ENCODE measurements around the gene STYK1. TPM values are rescaled to one million over a fixed set of nuclear protein-coding genes. Genes with fewer than 3 reads are reported as not detected.

The STYK1 gene
- total and polyA plus RNA-seq, 10 of the 15 experiments (the other 5 are each of a cell fraction or from before 2014, with no cell fraction given), result 0.62 to 1.2 (median 0.82) TPM; not detected in 1

DNA sequence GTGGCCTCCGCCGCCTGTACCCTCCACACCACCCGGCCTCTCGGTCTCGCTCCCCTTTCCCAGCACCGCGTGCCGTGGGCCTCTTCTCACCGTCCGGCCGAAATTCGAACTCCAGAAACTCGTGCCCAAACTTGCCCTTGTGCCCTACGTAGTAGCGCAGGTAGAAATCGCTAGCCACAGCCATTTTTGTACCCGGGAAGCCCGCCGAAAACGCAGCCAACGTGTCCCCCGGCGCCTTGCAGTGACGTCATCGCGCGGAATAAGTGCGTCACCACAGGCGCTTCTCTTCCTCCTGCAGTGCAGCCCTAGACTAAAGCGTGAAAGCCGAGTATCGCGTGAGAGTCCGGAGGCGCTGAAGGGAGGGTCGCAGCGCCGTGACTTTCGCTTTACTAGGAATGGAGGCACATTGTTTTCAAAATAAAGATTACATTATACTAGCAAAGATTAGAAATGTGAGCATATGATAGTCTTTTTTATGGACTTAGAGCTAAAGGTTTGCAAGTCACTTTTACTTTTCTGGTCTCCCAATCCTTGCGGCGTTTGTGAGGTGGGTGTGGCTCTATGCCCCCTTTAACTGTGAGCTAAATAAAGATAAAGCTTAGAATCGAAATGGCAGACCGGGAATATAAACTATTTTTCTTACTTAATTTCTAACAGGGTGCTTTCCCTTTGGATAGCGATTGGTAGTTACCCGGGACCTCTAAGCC is 60.4 kb downstream of the STYK1 start, which contains the start of gene MAGOHB (continued):
- TF ChIP-seq, protein P1, sequence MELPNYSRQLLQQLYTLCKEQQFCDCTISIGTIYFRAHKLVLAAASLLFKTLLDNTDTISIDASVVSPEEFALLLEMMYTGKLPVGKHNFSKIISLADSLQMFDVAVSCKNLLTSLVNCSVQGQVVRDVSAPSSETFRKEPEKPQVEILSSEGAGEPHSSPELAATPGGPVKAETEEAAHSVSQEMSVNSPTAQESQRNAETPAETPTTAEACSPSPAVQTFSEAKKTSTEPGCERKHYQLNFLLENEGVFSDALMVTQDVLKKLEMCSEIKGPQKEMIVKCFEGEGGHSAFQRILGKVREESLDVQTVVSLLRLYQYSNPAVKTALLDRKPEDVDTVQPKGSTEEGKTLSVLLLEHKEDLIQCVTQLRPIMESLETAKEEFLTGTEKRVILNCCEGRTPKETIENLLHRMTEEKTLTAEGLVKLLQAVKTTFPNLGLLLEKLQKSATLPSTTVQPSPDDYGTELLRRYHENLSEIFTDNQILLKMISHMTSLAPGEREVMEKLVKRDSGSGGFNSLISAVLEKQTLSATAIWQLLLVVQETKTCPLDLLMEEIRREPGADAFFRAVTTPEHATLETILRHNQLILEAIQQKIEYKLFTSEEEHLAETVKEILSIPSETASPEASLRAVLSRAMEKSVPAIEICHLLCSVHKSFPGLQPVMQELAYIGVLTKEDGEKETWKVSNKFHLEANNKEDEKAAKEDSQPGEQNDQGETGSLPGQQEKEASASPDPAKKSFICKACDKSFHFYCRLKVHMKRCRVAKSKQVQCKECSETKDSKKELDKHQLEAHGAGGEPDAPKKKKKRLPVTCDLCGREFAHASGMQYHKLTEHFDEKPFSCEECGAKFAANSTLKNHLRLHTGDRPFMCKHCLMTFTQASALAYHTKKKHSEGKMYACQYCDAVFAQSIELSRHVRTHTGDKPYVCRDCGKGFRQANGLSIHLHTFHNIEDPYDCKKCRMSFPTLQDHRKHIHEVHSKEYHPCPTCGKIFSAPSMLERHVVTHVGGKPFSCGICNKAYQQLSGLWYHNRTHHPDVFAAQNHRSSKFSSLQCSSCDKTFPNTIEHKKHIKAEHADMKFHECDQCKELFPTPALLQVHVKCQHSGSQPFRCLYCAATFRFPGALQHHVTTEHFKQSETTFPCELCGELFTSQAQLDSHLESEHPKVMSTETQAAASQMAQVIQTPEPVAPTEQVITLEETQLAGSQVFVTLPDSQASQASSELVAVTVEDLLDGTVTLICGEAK (IDR thresholded peaks at IDR 0.05; ENCODE audit: borderline replicate concordance), result peak; percentile 56; the same call in 1 of the 2 replicates
- TF ChIP-seq ZBTB4 (CRISPR knock-in tag; IDR thresholded peaks at IDR 0.05) (0 out of 2 replicates have a peak, but pooled peaks have one; percentile 20), ETV6 (conservative IDR thresholded peaks at IDR 0.05 in 1 of 2, IDR thresholded peaks at IDR 0.05 in 1 of 2; ENCODE audit: borderline replicate concordance in 1 of 2, low read depth in 1 of 2) (no peak), TAF1 (IDR thresholded peaks at IDR 0.05; ENCODE audit: borderline replicate concordance, low read depth, low read length) (peak; percentile 83), SIX5 (IDR thresholded peaks at IDR 0.05; ENCODE audit: low read depth, low read length, severe bottlenecking) (peak; percentile 55), NR2F1 (conservative IDR thresholded peaks at IDR 0.05) (0 out of 2 replicates have a peak, but pooled peaks have one; percentile 49), HDAC6 (IDR thresholded peaks at IDR 0.05; ENCODE audit: unreplicated experiment) (no peak), FOXM1 (IDR thresholded peaks at IDR 0.05; ENCODE audit: low read depth, low read length) (0 out of 2 replicates have a peak, but pooled peaks have one; percentile 62), RAD21 (IDR thresholded peaks at IDR 0.05; ENCODE audit: insufficient read depth, low read depth, low read length) (no peak), EZH2 (IDR thresholded peaks at IDR 0.05; ENCODE audit: borderline replicate concordance, control insufficient read depth, low read depth, low read length) (no peak), BRCA1 (IDR thresholded peaks at IDR 0.05; ENCODE audit: low read depth, low read length) (peak; percentile 84), DPF2 (IDR thresholded peaks at IDR 0.05) (0 out of 2 replicates have a peak, but pooled peaks have one; percentile 58), RAD51 (IDR thresholded peaks at IDR 0.05) (no peak)
- TF ChIP-seq, protein P2, sequence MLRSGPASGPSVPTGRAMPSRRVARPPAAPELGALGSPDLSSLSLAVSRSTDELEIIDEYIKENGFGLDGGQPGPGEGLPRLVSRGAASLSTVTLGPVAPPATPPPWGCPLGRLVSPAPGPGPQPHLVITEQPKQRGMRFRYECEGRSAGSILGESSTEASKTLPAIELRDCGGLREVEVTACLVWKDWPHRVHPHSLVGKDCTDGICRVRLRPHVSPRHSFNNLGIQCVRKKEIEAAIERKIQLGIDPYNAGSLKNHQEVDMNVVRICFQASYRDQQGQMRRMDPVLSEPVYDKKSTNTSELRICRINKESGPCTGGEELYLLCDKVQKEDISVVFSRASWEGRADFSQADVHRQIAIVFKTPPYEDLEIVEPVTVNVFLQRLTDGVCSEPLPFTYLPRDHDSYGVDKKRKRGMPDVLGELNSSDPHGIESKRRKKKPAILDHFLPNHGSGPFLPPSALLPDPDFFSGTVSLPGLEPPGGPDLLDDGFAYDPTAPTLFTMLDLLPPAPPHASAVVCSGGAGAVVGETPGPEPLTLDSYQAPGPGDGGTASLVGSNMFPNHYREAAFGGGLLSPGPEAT (IDR thresholded peaks at IDR 0.05; ENCODE audit: low read depth), result peak; percentile 97
- TF ChIP-seq, protein P3, sequence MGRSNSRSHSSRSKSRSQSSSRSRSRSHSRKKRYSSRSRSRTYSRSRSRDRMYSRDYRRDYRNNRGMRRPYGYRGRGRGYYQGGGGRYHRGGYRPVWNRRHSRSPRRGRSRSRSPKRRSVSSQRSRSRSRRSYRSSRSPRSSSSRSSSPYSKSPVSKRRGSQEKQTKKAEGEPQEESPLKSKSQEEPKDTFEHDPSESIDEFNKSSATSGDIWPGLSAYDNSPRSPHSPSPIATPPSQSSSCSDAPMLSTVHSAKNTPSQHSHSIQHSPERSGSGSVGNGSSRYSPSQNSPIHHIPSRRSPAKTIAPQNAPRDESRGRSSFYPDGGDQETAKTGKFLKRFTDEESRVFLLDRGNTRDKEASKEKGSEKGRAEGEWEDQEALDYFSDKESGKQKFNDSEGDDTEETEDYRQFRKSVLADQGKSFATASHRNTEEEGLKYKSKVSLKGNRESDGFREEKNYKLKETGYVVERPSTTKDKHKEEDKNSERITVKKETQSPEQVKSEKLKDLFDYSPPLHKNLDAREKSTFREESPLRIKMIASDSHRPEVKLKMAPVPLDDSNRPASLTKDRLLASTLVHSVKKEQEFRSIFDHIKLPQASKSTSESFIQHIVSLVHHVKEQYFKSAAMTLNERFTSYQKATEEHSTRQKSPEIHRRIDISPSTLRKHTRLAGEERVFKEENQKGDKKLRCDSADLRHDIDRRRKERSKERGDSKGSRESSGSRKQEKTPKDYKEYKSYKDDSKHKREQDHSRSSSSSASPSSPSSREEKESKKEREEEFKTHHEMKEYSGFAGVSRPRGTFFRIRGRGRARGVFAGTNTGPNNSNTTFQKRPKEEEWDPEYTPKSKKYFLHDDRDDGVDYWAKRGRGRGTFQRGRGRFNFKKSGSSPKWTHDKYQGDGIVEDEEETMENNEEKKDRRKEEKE (IDR thresholded peaks at IDR 0.05), result no peak

Measured in GM12878 (cell line).